Kidney capillary endothelial cell (primary cell): ENCODE measurements around the gene ZNF619.

Source experiments
- DNase-seq: peaks from one replicate; pipeline ENCODE4 v3.0.0-alpha.2; 2018; ENCODE audit warnings: low spot score

Gene ZNF619

DNA sequence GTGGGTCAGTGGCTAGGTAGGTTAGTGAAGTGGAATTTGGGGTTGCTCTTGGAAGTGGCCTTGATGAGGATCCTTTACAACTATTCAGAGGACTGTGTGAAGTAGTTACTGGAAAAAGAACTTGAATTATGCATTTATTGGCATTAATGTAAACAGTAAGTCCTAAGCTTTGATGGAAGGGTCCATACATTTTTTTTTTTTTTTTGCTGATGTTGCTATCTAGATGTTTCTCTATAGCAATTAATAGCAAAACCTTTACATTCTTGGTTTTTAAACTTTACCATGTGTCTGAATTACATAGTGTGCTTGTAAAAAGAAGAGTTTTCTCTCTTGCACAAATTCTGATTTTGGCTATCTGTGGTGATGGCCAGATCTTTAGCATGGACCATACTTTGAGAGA, 57.4 kb downstream of the ZNF619 start:
- no peak for DNase-seq
